H9 (cell line): ENCODE data around the gene SLC35B3. TPM values are rescaled to one million over a fixed set of nuclear protein-coding genes. Genes with fewer than 3 reads are reported as not detected.

Experiments used
- DNase-seq: peaks from one replicate; pipeline ENCODE4 v3.0.0-alpha.2; 2017
- H2AFZ ChIP-seq: one replicate; pipeline ENCODE4 v1.6.1; 2013; ENCODE audit warnings: mild to moderate bottlenecking, low read length, control low read depth, moderate library complexity
- H2AK5ac ChIP-seq: 2 replicates; pipeline ENCODE4 v1.6.1; 2013; ENCODE audit warnings: low read length, control low read depth, mixed read lengths; ENCODE audit not compliant: insufficient read length
- H2BK120ac ChIP-seq: one replicate; pipeline ENCODE4 v1.6.1; 2013; ENCODE audit warnings: low read depth, mild to moderate bottlenecking, low read length, control low read depth, inconsistent platforms; ENCODE audit not compliant: poor library complexity, severe bottlenecking
- H2BK12ac ChIP-seq: 2 replicates; pipeline ENCODE4 v1.6.1; 2013; ENCODE audit warnings: low read length, control low read depth, mixed read lengths, low read depth; ENCODE audit not compliant: insufficient read length
- H2BK15ac ChIP-seq: 2 replicates; pipeline ENCODE4 v1.6.1; 2013; ENCODE audit warnings: low read depth, low read length, control low read depth
- H2BK20ac ChIP-seq: one replicate; pipeline ENCODE4 v1.6.1; 2013; ENCODE audit warnings: low read depth, mild to moderate bottlenecking, low read length, control low read depth, inconsistent platforms; ENCODE audit not compliant: poor library complexity, severe bottlenecking
- H2BK5ac ChIP-seq: 2 replicates; pipeline ENCODE4 v1.6.1; 2013; ENCODE audit warnings: low read length, control low read depth, mixed read lengths; ENCODE audit not compliant: insufficient read length
- H3K14ac ChIP-seq: 2 replicates; pipeline ENCODE4 v1.6.1; 2013; ENCODE audit warnings: low read length, control low read depth; ENCODE audit not compliant: insufficient read depth
- H3K18ac ChIP-seq: 2 replicates; pipeline ENCODE4 v1.6.1; 2013; ENCODE audit warnings: low read depth, mild to moderate bottlenecking, mixed read lengths, low read length, control low read depth; ENCODE audit not compliant: insufficient read length
- H3K23ac ChIP-seq: 2 replicates; pipeline ENCODE4 v1.6.1; 2013; ENCODE audit warnings: low read length, control low read depth, mixed read lengths, low read depth; ENCODE audit not compliant: insufficient read length
- H3K23me2 ChIP-seq: 2 replicates; pipeline ENCODE4 v1.6.1; 2013; ENCODE audit warnings: low read depth, mild to moderate bottlenecking, mixed read lengths, low read length, control low read depth; ENCODE audit not compliant: insufficient read length, poor library complexity, severe bottlenecking
- H3K27ac ChIP-seq: 2 replicates; pipeline ENCODE4 v1.5.1; 2013; ENCODE audit warnings: low read length, control low read depth, mixed read lengths, low read depth; ENCODE audit not compliant: insufficient read length
- H3K27me3 ChIP-seq: 2 replicates; pipeline ENCODE4 v1.6.1; 2013; ENCODE audit warnings: low read length, control low read depth, inconsistent platforms; ENCODE audit not compliant: insufficient read depth
- H3K4ac ChIP-seq: 2 replicates; pipeline ENCODE4 v1.6.1; 2013; ENCODE audit warnings: low read depth, mild to moderate bottlenecking, control low read depth, inconsistent platforms, low read length, moderate library complexity
- H3K4me1 ChIP-seq: 2 replicates; pipeline ENCODE4 v1.6.1; 2013; ENCODE audit warnings: low read length, control low read depth, inconsistent platforms; ENCODE audit not compliant: insufficient read depth
- H3K4me2 ChIP-seq: 2 replicates; pipeline ENCODE4 v1.6.1; 2013; ENCODE audit warnings: low read length, control low read depth, mixed read lengths; ENCODE audit not compliant: insufficient read length, insufficient read depth
- H3K56ac ChIP-seq: 2 replicates; pipeline ENCODE4 v1.6.1; 2013; ENCODE audit warnings: low read depth, mild to moderate bottlenecking, mixed read lengths, low read length, control low read depth; ENCODE audit not compliant: insufficient read length
- H3K79me1 ChIP-seq: 2 replicates; pipeline ENCODE4 v1.6.1; 2013; ENCODE audit warnings: low read depth, mild to moderate bottlenecking, moderate library complexity, low read length, control low read depth, inconsistent platforms; ENCODE audit not compliant: insufficient read depth, poor library complexity, severe bottlenecking
- H3K79me2 ChIP-seq: 2 replicates; pipeline ENCODE4 v1.6.1; 2013; ENCODE audit warnings: low read length, control low read depth, inconsistent platforms; ENCODE audit not compliant: insufficient read depth
- H3K9ac ChIP-seq: 2 replicates; pipeline ENCODE4 v1.6.1; 2013; ENCODE audit warnings: low read length, control low read depth, mixed read lengths; ENCODE audit not compliant: insufficient read length; ENCODE audit errors: extremely low read depth
- H3K9me3 ChIP-seq: one replicate; pipeline ENCODE4 v1.6.1; 2013; ENCODE audit warnings: low read depth, low read length, inconsistent platforms; ENCODE audit not compliant: control insufficient read depth
- H3T11ph ChIP-seq: one replicate; pipeline ENCODE4 v1.6.1; 2013; ENCODE audit warnings: mild to moderate bottlenecking, low read length, control low read depth, inconsistent platforms
- H4K20me1 ChIP-seq: one replicate; pipeline ENCODE4 v1.6.1; 2013; ENCODE audit not compliant: control insufficient read depth, insufficient read length, insufficient read depth
- H4K5ac ChIP-seq: 2 replicates; pipeline ENCODE4 v1.6.1; 2013; ENCODE audit warnings: low read depth, mild to moderate bottlenecking, mixed read lengths, low read length, control low read depth; ENCODE audit not compliant: insufficient read length
- H4K8ac ChIP-seq: replicated peaks from 2 replicates; pipeline ENCODE4 v1.6.1; 2013; ENCODE audit warnings: low read length, control low read depth, mixed read lengths, low read depth; ENCODE audit not compliant: insufficient read length
- H4K91ac ChIP-seq: 2 replicates; pipeline ENCODE4 v1.6.1; 2013; ENCODE audit warnings: low read depth, mild to moderate bottlenecking, moderate library complexity, mixed read lengths, low read length, control low read depth; ENCODE audit not compliant: insufficient read length
- H3K27ac Mint-ChIP-seq, 3 experiments: 2 replicates in 2 of 3; 3 replicates in 1 of 3; pipeline ENCODE4 v1.8.0; 2020 to 2021; ENCODE audit warnings: mixed read lengths in 3 of 3, mild to moderate bottlenecking in 1 of 3, moderate library complexity in 1 of 3
- H3K27me3 Mint-ChIP-seq: 2 replicates; pipeline ENCODE4 v1.8.0; 2021; ENCODE audit warnings: low read depth, mild to moderate bottlenecking, moderate library complexity, mixed read lengths
- H3K36me3 Mint-ChIP-seq, 3 experiments: 2 replicates in 2 of 3; 3 replicates in 1 of 3; pipeline ENCODE4 v1.8.0; 2020 to 2021; ENCODE audit warnings: low read depth in 3 of 3, mixed read lengths in 3 of 3; ENCODE audit not compliant: insufficient read depth in 1 of 3
- H3K4me1 Mint-ChIP-seq, 2 experiments: 2 replicates each; pipeline ENCODE4 v1.8.0; 2020; ENCODE audit warnings: mixed read lengths in 2 of 2
- H3K4me3 Mint-ChIP-seq, 2 experiments: 2 replicates in 1 of 2; 3 replicates in 1 of 2; pipeline ENCODE4 v1.8.0; 2020 to 2021; ENCODE audit warnings: mild to moderate bottlenecking in 2 of 2, mixed read lengths in 2 of 2, moderate library complexity in 1 of 2
- H3K9me3 Mint-ChIP-seq, 2 experiments: 2 replicates in 1 of 2; 3 replicates in 1 of 2; pipeline ENCODE4 v1.8.0; 2020; ENCODE audit warnings: mild to moderate bottlenecking in 2 of 2, mixed read lengths in 2 of 2, moderate library complexity in 1 of 2
- CTCF ChIP-seq: fragments of 200-600 bp; sonication (generic); conservative IDR thresholded peaks from 3 replicates; pipeline ENCODE4 v1.8.0; 2021; ENCODE audit warnings: antibody characterized with exemption, mild to moderate bottlenecking
- WGBS: extraction: QIAGEN DNeasy Blood & Tissue Kit; methylation state at CpG from one replicate; pipeline ENCODE4 v1.1.7; 2013; ENCODE audit warnings: missing lambda C conversion rate, low lambda C conversion rate, mixed read lengths; ENCODE audit not compliant: insufficient read length; ENCODE audit errors: extremely low coverage; 5-methylcytosine and 5-hydroxymethylcytosine counted together
- total RNA-seq: library from RNA; stranded (reverse); gene quantifications from 2 replicates; pipeline ENCODE4 v1.2.1, GENCODE V29; 2021

Gene SLC35B3
- total RNA-seq, 1 experiment from 2014 or later = 8.4 TPM

GRCh38 chr6:8442150-8442549 is 6.8 kb upstream of the SLC35B3 start:
- Histone ChIP-seq H3K23ac (no peak overlapping the region), H3K27ac (no peak overlapping the region), H2BK120ac (no peak overlapping the region), H3K14ac (no peak overlapping the region), H2BK20ac (no peak overlapping the region), H3K18ac (no peak overlapping the region), H4K5ac (no peak overlapping the region), H2BK5ac (no peak overlapping the region), H3K79me2 (no peaks in the 10 kb centered on the region), H3K23me2 (no peaks in the 10 kb centered on the region), H3K4me1 (no peaks in the 10 kb centered on the region), H2BK12ac (no peak overlapping the region), H3K4ac (no peak overlapping the region), H3K4me2 (no peak overlapping the region), H3T11ph (no peak overlapping the region), H3K27me3 (no peaks in the 10 kb centered on the region), H3K56ac (no peak overlapping the region), H2AK5ac (no peak overlapping the region), H4K8ac (no peak overlapping the region), H2AFZ (no peak overlapping the region), H4K91ac (no peak overlapping the region), H4K20me1 (no peaks in the 10 kb centered on the region), H2BK15ac (no peak overlapping the region), H3K79me1 (no peaks in the 10 kb centered on the region), H3K9me3 (no peaks in the 10 kb centered on the region), H3K9ac (no peak overlapping the region)
- Mint-ChIP-seq H3K4me1 (no peaks in the 10 kb centered on the region), H3K36me3 (no peaks in the 10 kb centered on the region), H3K27ac (no peak overlapping the region), H3K27me3 (no peaks in the 10 kb centered on the region; the same call in 1 of the 2 replicates), H3K9me3 (no peaks in the 10 kb centered on the region; a peak in 1 of 5 replicates), H3K4me3 (no peak overlapping the region)
- no peak for TF ChIP-seq CTCF
- DNase-seq = no peak
- no CpG with 5 or more reads among the region's 1 CpG for WGBS
